MCF 10A (cell line): ENCODE data around the gene USH2A. TPM values are rescaled to one million over a fixed set of nuclear protein-coding genes. Genes with fewer than 3 reads are reported as not detected.

Experiments
- BruUV-seq: library from RNA; stranded (reverse); fragments of 400-500 nt; replicated peaks from 2 replicates; lab custom pipeline; 2021; lab: Mats Ljungman, UMichigan
- CTCF ChIA-PET: fragments of 300-600 bp; sonication (Branson Sonifier 250); formaldehyde crosslinking; extraction: SDS; loops from one replicate; lab custom pipeline; 2021; ENCODE audit warnings: antibody characterized with exemption, inconsistent platforms; lab: Yijun Ruan, JAX
- POLR2A ChIA-PET: fragments of 300-600, 350-650 bp; sonication (Branson Sonifier 250); formaldehyde crosslinking; extraction: SDS; loops from one replicate; lab custom pipeline; 2020; ENCODE audit warnings: antibody characterized with exemption, inconsistent platforms; lab: Yijun Ruan, JAX
- DNase-seq: peaks from one replicate; pipeline ENCODE4 v3.0.0-alpha.2; 2018; ENCODE audit not compliant: unreplicated experiment
- H3K27ac Mint-ChIP-seq: one replicate; pipeline ENCODE4 v1.8.0; 2022; ENCODE audit warnings: mild to moderate bottlenecking, low read depth, mixed read lengths; ENCODE audit not compliant: unreplicated experiment
- H3K27me3 Mint-ChIP-seq: one replicate; pipeline ENCODE4 v1.8.0; 2022; ENCODE audit warnings: mixed read lengths; ENCODE audit not compliant: insufficient read depth, unreplicated experiment
- H3K36me3 Mint-ChIP-seq: one replicate; pipeline ENCODE4 v1.8.0; 2022; ENCODE audit warnings: mild to moderate bottlenecking, moderate library complexity, mixed read lengths; ENCODE audit not compliant: insufficient read depth, unreplicated experiment
- H3K4me1 Mint-ChIP-seq: one replicate; pipeline ENCODE4 v1.8.0; 2022; ENCODE audit warnings: mixed read lengths; ENCODE audit not compliant: insufficient read depth, unreplicated experiment
- H3K4me3 Mint-ChIP-seq: one replicate; pipeline ENCODE4 v1.8.0; 2022; ENCODE audit warnings: mild to moderate bottlenecking, moderate library complexity, mixed read lengths; ENCODE audit not compliant: unreplicated experiment
- H3K9me3 Mint-ChIP-seq: one replicate; pipeline ENCODE4 v1.8.0; 2022; ENCODE audit warnings: mixed read lengths; ENCODE audit not compliant: unreplicated experiment
- CTCF ChIP-seq: fragments of 200-600 bp; IDR thresholded peaks from one replicate; pipeline ENCODE4 v1.8.0; 2022; ENCODE audit warnings: antibody characterized with exemption, mild to moderate bottlenecking; ENCODE audit not compliant: unreplicated experiment
- intact Hi-C: fragments of 100-400 bp; cut with micrococcal nuclease; formaldehyde crosslinking; loops from 2 replicates; pipeline ENCODE4 v1.14.1; 2022
- total RNA-seq: library from RNA; stranded (reverse); gene quantifications from 2 replicates; pipeline ENCODE4 v1.2.3, GENCODE V29; 2022

USH2A gene
- total RNA-seq, 1 experiment from 2014 or later, result not detected

DNA sequence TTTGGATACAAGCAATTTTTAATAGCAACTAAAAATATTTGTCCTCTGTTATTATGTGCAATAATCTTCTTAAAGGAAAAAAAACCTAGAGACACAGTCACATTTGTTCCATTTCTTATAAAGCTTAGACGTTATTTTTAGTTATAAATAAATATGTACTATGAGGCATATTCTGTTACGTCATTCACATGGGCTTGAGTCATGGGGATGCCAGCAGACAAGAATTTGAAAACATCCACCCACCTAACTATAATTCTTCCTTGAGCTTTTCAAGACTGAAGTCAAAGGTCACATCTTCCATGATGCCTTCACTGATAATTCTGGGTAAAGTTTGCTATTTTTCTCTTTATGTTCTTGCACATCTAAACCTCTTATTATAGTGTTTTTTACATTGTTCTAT is 587.3 kb downstream of the USH2A start:
- POLR2A ChIA-PET, result interaction anchor here (0.6 kb wide), 1 partner anchor 633 kb away, joined by 3 read pairs; no protein-coding TSS in a partner anchor
- BruUV-seq, result no TSS peak
- H3K4me1 Mint-ChIP-seq, result no peaks in the 10 kb centered on the region
- peak; percentile 39 for DNase-seq
- H3K27me3 Mint-ChIP-seq, result peaks cover 31% of the 10 kb centered on the region
- peaks cover 9% of the 10 kb centered on the region for H3K9me3 Mint-ChIP-seq
- TF ChIP-seq CTCF, result no peak
- H3K36me3 Mint-ChIP-seq, result no peaks in the 10 kb centered on the region
- H3K27ac Mint-ChIP-seq, result no peak overlapping the region
- CTCF ChIA-PET, result interaction anchor here (0.5 to 1.6 kb wide), 4 partner anchors 29 to 385 kb away, joined by 3 to 5 read pairs (median 3); no protein-coding TSS in a partner anchor
- intact Hi-C loops, result no loop called here
- H3K4me3 Mint-ChIP-seq, result no peak overlapping the region

DNA sequence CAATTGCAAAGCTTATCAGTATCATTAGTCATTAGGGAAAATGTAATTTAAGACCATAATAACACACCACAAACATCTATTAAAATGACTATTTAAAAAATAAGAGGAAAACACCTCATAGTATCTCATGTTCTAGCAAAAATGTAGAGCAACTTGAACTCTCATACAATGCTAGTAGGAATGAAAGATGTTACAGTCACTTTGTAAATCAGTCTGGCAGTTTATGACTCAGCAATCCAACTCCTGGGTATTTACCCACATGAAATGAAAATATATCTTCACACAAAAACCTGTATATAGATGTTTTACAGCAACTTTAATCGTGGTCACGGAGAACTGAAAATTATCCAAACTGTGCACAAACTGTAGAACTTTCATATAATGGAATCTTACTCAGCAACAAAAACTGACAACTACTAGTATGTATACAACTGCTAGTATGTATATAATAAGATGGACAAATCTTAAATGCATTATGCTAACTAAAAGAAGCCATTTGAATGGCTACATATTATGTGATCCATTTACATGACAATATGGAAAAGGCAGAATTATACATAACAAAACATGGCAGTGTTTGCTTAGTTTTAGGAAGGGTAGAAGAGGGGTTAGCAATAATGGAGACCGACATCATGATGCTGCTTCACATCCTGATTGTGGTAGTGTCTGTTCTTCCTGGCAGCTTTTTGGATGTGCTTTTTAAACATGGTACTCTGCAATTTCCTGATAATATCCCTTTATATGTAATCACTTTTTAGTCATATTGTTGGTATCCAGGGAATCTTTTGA is 589.1 kb downstream of the USH2A start:
- BruUV-seq, result no TSS peak
- POLR2A ChIA-PET, result interaction anchor here (0.8 kb wide), 1 partner anchor 10 kb away, joined by 3 read pairs; no protein-coding TSS in a partner anchor
- intact Hi-C loops, result no loop called here
- DNase-seq, result no peak
- H3K4me1 Mint-ChIP-seq, result no peaks in the 10 kb centered on the region
- H3K9me3 Mint-ChIP-seq, result peaks cover 12% of the 10 kb centered on the region
- TF ChIP-seq CTCF, result no peak
- H3K27me3 Mint-ChIP-seq, result peaks cover 49% of the 10 kb centered on the region
- no peaks in the 10 kb centered on the region for H3K36me3 Mint-ChIP-seq
- no peak overlapping the region for H3K4me3 Mint-ChIP-seq
- CTCF ChIA-PET, result interaction anchor here (1.0 kb wide), 1 partner anchor 149 kb away, joined by 3 read pairs; no protein-coding TSS in a partner anchor
- no peak overlapping the region for H3K27ac Mint-ChIP-seq

DNA sequence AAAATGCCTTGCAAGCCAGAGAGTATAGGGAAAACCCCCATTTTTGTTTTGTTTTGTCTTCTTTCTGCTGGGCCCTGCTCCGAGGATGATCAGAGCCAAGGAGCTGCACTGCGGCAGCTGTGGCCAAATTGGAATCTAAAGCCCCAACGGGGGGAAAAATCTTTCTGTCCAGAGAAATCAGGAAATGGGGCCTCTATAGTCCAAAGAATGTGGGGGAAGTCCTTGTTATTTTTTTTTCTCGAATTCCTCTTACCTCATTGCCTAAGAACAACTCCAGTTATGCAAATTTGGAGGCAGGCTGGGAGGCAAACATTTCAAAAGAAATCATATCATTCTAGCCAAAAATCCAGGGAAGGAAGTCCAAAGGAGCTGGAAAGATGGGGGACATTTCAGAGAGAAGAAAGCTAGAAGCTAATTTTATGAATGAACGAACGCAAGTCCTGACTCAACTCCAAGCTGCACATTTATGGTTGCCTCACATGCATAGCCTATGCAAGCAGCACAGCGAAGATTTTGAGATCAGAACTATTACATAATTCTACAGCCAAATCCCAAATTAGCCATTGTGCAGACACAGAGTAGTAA is 592.9 kb downstream of the USH2A start:
- H3K27ac Mint-ChIP-seq, result no peak overlapping the region
- intact Hi-C loops, result no loop called here
- peaks cover 73% of the 10 kb centered on the region for H3K27me3 Mint-ChIP-seq
- POLR2A ChIA-PET, result no interaction called here
- no peaks in the 10 kb centered on the region for H3K36me3 Mint-ChIP-seq
- H3K4me3 Mint-ChIP-seq, result no peak overlapping the region
- no TSS peak for BruUV-seq
- no peak for DNase-seq
- CTCF ChIA-PET, result interaction anchor here (1.1 kb wide), 1 partner anchor 33 kb away, joined by 4 read pairs; no protein-coding TSS in a partner anchor
- no peak for TF ChIP-seq CTCF
- H3K9me3 Mint-ChIP-seq, result peaks cover 12% of the 10 kb centered on the region
- no peaks in the 10 kb centered on the region for H3K4me1 Mint-ChIP-seq

DNA sequence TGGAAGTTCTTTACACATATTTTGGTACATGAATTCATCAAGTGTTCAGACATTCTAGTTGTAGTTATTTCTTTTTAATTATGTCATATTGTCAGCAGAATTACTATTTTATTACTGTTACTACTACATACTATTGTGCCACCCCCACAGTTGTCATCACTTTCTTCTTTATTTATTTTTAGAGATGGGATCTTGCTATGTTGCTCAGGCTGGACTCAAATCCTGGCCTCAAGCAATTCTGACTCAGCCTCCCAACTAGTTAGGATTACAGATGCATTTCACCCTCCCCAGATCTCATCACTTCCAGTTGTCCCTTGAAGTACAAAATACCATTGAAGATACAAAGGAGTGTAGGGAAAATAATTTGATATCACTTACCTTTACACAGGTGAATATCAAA is 598.2 kb downstream of the USH2A start:
- DNase-seq, result no peak
- Mint-ChIP-seq H3K36me3 (no peaks in the 10 kb centered on the region), H3K4me1 (no peaks in the 10 kb centered on the region), H3K4me3 (no peak overlapping the region), H3K27me3 (peaks cover 96% of the 10 kb centered on the region), H3K27ac (no peak overlapping the region), H3K9me3 (no peaks in the 10 kb centered on the region)
- BruUV-seq, result no TSS peak
- ChIA-PET POLR2A (no interaction called here), CTCF (interaction anchor here (0.9 kb wide), 1 partner anchor 10 kb away, joined by 3 read pairs; no protein-coding TSS in a partner anchor)
- TF ChIP-seq CTCF, result no peak
- intact Hi-C loops, result loop anchor here (2.0 kb wide), 2 partner anchors 294 to 918 kb away; no protein-coding TSS in a partner anchor
